ENCODE results near the gene NEK11.

NEK11 gene

DNA sequence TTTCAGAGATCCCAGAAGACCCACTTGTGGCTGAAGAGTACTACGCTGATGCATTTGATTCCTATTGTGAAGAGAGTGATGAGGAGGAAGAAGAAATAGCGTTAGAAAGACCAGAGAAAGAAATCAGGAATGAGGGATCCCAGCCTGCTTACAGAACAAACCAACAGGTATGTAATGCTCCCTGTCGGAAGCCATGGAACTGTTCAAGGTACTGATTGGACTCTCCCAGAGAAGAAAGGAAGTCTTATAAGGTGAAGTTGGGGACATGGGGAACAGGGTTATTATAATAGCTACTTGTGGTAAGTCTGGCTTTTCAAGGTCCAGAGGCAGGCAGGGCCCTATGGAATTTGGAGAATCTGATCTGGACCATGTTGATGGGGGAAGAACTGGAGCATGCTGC lies 201.8 kb downstream of the NEK11 start:
- CTCF ChIA-PET, result no interaction called here
- TF ChIP-seq ARNT (IDR thresholded peaks at IDR 0.05), result no peak
- TF ChIP-seq NFRKB (IDR thresholded peaks at IDR 0.05), result no peak
- no peak for TF ChIP-seq CTBP1 (IDR thresholded peaks at IDR 0.05; ENCODE audit: borderline replicate concordance)
- no peak for TF ChIP-seq SP1 (IDR thresholded peaks at IDR 0.05)
- POLR2A ChIA-PET, result no interaction called here
- DNase-seq (ENCODE audit: extremely low spot score), result no peak

DNA sequence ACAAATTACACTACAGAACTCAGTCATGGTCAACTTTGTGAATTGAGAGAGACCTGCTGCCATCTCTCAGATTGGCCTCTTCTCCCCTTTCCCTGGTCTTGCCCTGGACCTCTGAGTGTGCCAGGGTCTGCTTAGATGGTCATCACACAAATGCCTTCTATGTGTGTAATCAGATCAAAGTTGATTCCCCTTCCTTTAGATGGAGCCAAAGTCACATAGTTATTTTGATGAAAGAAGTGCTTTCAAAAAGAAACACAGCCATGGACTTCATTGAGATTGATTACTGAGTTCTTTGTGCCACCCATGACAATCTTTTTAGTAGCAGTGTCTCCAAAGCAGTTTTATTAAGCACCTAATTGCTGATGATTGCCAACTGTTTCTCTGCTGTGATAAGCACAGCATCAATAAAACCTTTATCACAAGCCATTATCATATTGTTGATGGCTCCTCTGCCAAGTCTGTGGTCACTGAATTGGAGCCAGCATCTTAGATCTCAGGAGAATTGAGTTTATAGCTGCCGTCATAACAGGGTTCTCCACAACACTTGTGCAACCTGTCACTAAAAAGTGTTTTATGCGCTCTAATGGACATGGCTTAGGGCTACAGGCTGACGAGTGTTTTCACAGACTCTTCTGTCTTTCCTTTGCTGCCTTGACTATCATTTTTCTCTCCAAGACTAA lies 205.2 kb downstream of the NEK11 start:
- POLR2A ChIA-PET, result no interaction called here
- no peak for DNase-seq (ENCODE audit: extremely low spot score)
- CTCF ChIA-PET, result no interaction called here
- no peak for TF ChIP-seq FOXA1 (IDR thresholded peaks at IDR 0.05)
- TF ChIP-seq, protein P1, sequence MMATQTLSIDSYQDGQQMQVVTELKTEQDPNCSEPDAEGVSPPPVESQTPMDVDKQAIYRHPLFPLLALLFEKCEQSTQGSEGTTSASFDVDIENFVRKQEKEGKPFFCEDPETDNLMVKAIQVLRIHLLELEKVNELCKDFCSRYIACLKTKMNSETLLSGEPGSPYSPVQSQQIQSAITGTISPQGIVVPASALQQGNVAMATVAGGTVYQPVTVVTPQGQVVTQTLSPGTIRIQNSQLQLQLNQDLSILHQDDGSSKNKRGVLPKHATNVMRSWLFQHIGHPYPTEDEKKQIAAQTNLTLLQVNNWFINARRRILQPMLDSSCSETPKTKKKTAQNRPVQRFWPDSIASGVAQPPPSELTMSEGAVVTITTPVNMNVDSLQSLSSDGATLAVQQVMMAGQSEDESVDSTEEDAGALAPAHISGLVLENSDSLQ (IDR thresholded peaks at IDR 0.05), result no peak
- TF ChIP-seq L3MBTL2 (conservative IDR thresholded peaks at IDR 0.05), result no peak
- TF ChIP-seq ZNF384 (IDR thresholded peaks at IDR 0.05), result no peak
- no peak for TF ChIP-seq SP1 (IDR thresholded peaks at IDR 0.05)
- TF ChIP-seq CTBP1 (IDR thresholded peaks at IDR 0.05; ENCODE audit: borderline replicate concordance), result no peak

DNA sequence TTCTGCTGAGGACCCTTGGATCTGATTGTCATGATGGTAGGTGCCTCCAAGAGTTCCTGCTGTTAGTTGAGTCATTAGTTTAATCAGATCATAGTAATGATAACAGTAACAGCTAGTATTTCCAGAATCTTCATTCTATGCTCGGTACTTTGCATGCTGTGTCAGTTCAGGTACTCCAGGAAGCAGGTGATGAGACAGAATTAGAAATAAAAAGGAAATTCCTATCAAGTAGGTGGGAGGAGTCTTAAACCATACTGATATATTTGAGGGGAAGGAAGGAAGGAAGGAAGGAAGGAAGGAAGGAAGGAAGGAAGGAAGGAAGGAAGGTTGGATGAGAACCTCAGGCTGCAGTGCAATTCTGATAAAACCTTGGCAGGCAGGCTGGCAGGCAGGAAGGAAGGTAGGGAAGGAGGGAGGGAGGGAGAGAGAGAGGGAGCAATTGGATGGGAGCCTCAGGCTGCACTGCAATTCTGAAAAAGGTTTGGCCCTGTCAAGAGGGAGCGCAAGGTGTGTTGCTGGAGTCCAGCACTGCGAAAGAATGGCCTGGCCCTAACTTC lies 206.1 kb downstream of the NEK11 start:
- ChIA-PET POLR2A (no interaction called here), CTCF (no interaction called here)
- TF ChIP-seq L3MBTL2 (conservative IDR thresholded peaks at IDR 0.05) (no peak), SP1 (IDR thresholded peaks at IDR 0.05) (no peak), BHLHE40 (IDR thresholded peaks at IDR 0.05; ENCODE audit: borderline replicate concordance) (no peak), FOXA1 (IDR thresholded peaks at IDR 0.05) (no peak), LEF1 (IDR thresholded peaks at IDR 0.05; ENCODE audit: borderline replicate concordance) (no peak), NFRKB (IDR thresholded peaks at IDR 0.05) (no peak), ELF4 (IDR thresholded peaks at IDR 0.05) (no peak), FOXK2 (IDR thresholded peaks at IDR 0.05) (no peak), ZNF384 (IDR thresholded peaks at IDR 0.05) (no peak), SUZ12 (IDR thresholded peaks at IDR 0.05) (no peak), HDGF (IDR thresholded peaks at IDR 0.05; ENCODE audit: borderline replicate concordance) (no peak), ARNT (IDR thresholded peaks at IDR 0.05) (no peak), CTBP1 (IDR thresholded peaks at IDR 0.05; ENCODE audit: borderline replicate concordance) (no peak), TARDBP (IDR thresholded peaks at IDR 0.05) (no peak), FOXM1 (IDR thresholded peaks at IDR 0.05; ENCODE audit: borderline replicate concordance) (no peak)
- TF ChIP-seq, protein P1 (IDR thresholded peaks at IDR 0.05), result no peak
- DNase-seq (ENCODE audit: extremely low spot score), result no peak

DNA sequence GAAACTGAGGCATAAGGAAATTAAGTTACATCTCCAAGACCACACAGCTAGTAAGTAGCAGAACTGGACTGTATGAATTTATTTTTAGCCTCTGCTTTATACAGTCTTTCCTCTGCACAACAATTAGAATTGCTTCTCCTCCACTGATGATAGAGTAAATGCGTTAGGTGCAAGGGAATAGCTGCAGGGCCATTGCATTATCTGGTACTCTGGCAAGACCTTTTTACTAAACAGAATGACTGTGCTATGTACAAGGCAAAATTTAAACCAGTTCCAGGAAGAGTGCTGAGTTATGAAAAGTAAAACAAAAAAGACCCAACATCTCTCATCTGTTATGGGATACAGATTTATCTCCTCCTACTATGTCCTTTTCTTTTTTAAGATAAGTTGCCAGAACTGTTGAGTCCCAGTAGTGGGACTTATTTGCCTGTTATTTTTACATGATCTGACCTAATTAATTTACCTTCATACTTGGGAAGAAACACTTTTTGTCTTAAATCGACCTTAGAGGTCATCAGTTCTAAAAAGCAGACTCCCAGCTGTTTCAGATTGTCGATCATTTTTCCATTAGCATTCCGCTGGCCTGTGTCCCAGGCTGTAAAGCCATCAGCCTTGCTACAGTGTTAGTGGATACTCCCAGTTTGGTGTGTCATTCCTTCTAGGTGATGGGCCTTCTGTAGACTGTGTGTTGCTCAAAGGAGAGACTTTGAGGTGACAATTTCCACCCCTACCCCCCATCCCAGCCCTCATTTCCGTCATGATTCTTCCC lies 207.4 kb downstream of the NEK11 start:
- ChIA-PET POLR2A (no interaction called here), CTCF (no interaction called here)
- TF ChIP-seq, protein P1 (IDR thresholded peaks at IDR 0.05), result no peak
- TF ChIP-seq FOXK2 (IDR thresholded peaks at IDR 0.05), result no peak
- no peak for TF ChIP-seq FOXM1 (IDR thresholded peaks at IDR 0.05; ENCODE audit: borderline replicate concordance)
- no peak for TF ChIP-seq FOXA1 (IDR thresholded peaks at IDR 0.05)
- no peak for TF ChIP-seq LEF1 (IDR thresholded peaks at IDR 0.05; ENCODE audit: borderline replicate concordance)
- TF ChIP-seq NFRKB (IDR thresholded peaks at IDR 0.05), result no peak
- no peak for TF ChIP-seq BHLHE40 (IDR thresholded peaks at IDR 0.05; ENCODE audit: borderline replicate concordance)
- no peak for TF ChIP-seq SP1 (IDR thresholded peaks at IDR 0.05)
- no peak for TF ChIP-seq ZNF384 (IDR thresholded peaks at IDR 0.05)
- TF ChIP-seq ELF4 (IDR thresholded peaks at IDR 0.05), result no peak
- TF ChIP-seq TARDBP (IDR thresholded peaks at IDR 0.05), result no peak
- TF ChIP-seq CTBP1 (IDR thresholded peaks at IDR 0.05; ENCODE audit: borderline replicate concordance), result no peak
- TF ChIP-seq L3MBTL2 (conservative IDR thresholded peaks at IDR 0.05), result no peak
- DNase-seq (ENCODE audit: extremely low spot score), result no peak

DNA sequence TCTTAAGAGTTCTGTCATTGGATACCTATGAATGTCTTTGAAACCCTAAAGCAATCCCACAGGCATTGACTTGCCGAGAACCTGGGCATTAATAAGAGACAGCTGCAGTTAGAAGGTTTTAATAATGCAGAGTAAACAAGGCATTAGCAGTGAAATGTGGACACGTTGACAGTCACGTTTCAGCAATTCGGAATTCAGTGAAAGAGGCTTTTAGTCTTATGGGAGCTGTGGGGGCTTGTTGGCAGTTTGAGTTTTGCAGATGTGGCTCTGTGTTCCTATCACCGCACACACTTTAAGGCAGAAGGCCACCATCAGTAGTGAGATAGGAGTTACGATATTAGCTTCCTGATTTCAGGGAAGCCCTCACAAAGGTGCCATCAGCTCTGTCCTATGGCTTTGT lies 209.7 kb downstream of the NEK11 start:
- DNase-seq (ENCODE audit: extremely low spot score), result no peak
- ChIA-PET CTCF (no interaction called here), POLR2A (no interaction called here)
- TF ChIP-seq SUZ12 (IDR thresholded peaks at IDR 0.05), result no peak
- no peak for TF ChIP-seq ZNF384 (IDR thresholded peaks at IDR 0.05)
- TF ChIP-seq BHLHE40 (IDR thresholded peaks at IDR 0.05; ENCODE audit: borderline replicate concordance), result no peak
- no peak for TF ChIP-seq CTBP1 (IDR thresholded peaks at IDR 0.05; ENCODE audit: borderline replicate concordance)
- no peak for TF ChIP-seq ARNT (IDR thresholded peaks at IDR 0.05)
- TF ChIP-seq LEF1 (IDR thresholded peaks at IDR 0.05; ENCODE audit: borderline replicate concordance), result no peak

DNA sequence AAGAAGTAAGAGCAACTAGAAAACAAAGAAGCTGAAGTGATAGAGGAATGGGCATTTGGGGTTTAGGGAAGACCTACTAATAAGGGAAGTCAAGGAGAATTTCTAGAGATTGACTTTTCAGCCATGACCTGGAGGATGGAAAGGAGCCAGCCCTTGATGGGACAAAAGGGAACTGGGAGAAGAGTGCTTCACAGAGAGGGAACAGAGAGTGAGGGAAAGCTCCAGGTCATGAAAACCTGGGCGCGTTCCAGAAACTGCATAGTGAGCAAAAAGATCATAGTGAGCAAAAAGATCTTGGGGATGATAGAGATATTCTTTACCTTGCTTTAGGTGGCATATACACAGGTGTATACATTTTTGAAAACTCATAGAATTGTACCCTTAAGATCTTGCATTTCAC lies 211.8 kb downstream of the NEK11 start:
- CTCF ChIA-PET, result no interaction called here
- POLR2A ChIA-PET, result no interaction called here
- no peak for DNase-seq (ENCODE audit: extremely low spot score)
- no peak for TF ChIP-seq FOXM1 (IDR thresholded peaks at IDR 0.05; ENCODE audit: borderline replicate concordance)
- TF ChIP-seq TARDBP (IDR thresholded peaks at IDR 0.05), result no peak
- TF ChIP-seq CTBP1 (IDR thresholded peaks at IDR 0.05; ENCODE audit: borderline replicate concordance), result no peak
- no peak for TF ChIP-seq ZNF384 (IDR thresholded peaks at IDR 0.05)
- no peak for TF ChIP-seq SP1 (IDR thresholded peaks at IDR 0.05)
- TF ChIP-seq ARNT (IDR thresholded peaks at IDR 0.05), result no peak
- TF ChIP-seq L3MBTL2 (conservative IDR thresholded peaks at IDR 0.05), result no peak
- TF ChIP-seq, protein P1 (IDR thresholded peaks at IDR 0.05), result no peak
- TF ChIP-seq HDGF (IDR thresholded peaks at IDR 0.05; ENCODE audit: borderline replicate concordance), result no peak
- no peak for TF ChIP-seq NFRKB (IDR thresholded peaks at IDR 0.05)
- TF ChIP-seq BHLHE40 (IDR thresholded peaks at IDR 0.05; ENCODE audit: borderline replicate concordance), result no peak
- TF ChIP-seq FOXA1 (IDR thresholded peaks at IDR 0.05), result no peak
- TF ChIP-seq LEF1 (IDR thresholded peaks at IDR 0.05; ENCODE audit: borderline replicate concordance), result no peak
- TF ChIP-seq SUZ12 (IDR thresholded peaks at IDR 0.05), result no peak
- TF ChIP-seq ELF4 (IDR thresholded peaks at IDR 0.05), result no peak
- TF ChIP-seq FOXK2 (IDR thresholded peaks at IDR 0.05), result no peak

Measured in HEK293T (cell line).